ENCODE measurements around the gene POTEB.
"Not testable (repeated sequence)": the region's sequence is repeated elsewhere in the genome, so short reads cannot be mapped to it uniquely, and the experiment has no call there.

Gene POTEB

GRCh38 chr15:21877635-21878034 lies at the start of gene POTEB:
Gene POTEB, minus strand, starts transcription at chr15:21877735. Its CDS starts 489 bp downstream, at chr15:21877246.
- H3K27me3 Mint-ChIP-seq; H3K4me1 Mint-ChIP-seq (ENCODE audit: low read depth); H3K4me3 Mint-ChIP-seq; H3K36me3 Mint-ChIP-seq (ENCODE audit: low read depth); DNase-seq; H3K9me3 Mint-ChIP-seq; H3K27ac Mint-ChIP-seq: not testable (repeated sequence)

DNA sequence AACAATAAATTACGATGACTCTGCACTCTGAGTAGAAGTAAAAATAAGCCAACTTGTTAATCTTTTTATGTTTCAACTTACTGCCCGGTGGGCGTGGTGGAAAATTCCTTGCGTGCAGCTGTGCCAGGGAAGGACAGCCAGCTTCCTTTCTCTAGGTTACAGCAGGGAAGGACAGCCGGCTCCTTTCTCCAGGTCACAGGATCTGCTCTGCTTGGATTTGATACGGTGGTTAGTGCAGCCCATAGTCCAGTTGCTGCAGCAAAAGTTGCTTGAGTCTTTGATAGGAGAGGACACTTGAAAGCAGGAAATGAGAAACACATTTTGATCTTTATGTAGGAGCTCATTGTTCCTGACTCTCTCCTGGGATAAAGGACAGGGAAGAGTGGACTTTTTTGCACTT lies 13.4 kb upstream of the POTEB start:
- not testable (repeated sequence) for H3K9me3 Mint-ChIP-seq; DNase-seq; H3K27ac Mint-ChIP-seq; H3K4me1 Mint-ChIP-seq (ENCODE audit: low read depth); H3K4me3 Mint-ChIP-seq; H3K27me3 Mint-ChIP-seq; H3K36me3 Mint-ChIP-seq (ENCODE audit: low read depth)

DNA sequence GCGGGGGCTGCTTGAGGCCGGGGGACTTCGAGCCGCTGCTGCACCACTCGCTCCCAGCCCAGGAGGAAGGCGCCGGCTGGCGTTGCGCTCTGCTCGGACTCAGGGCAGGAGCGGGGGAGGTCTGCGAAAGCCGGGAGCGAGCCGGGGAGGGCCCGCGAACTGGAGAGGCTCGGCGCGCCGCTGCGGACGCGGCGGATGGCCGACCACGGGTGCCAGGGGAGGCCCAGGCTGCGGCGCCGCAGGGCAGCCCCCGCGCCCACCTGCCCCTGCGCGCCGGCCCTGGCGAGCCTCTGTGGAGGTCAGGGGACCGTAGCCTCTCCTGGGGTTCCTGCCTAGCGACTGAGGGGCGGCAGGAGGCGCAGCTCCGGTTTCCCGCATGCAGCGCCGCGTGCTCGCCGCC lies 12.0 kb upstream of the POTEB start:
- not testable (repeated sequence) for DNase-seq; H3K27ac Mint-ChIP-seq; H3K9me3 Mint-ChIP-seq; H3K4me1 Mint-ChIP-seq (ENCODE audit: low read depth); H3K4me3 Mint-ChIP-seq; H3K36me3 Mint-ChIP-seq (ENCODE audit: low read depth); H3K27me3 Mint-ChIP-seq

DNA sequence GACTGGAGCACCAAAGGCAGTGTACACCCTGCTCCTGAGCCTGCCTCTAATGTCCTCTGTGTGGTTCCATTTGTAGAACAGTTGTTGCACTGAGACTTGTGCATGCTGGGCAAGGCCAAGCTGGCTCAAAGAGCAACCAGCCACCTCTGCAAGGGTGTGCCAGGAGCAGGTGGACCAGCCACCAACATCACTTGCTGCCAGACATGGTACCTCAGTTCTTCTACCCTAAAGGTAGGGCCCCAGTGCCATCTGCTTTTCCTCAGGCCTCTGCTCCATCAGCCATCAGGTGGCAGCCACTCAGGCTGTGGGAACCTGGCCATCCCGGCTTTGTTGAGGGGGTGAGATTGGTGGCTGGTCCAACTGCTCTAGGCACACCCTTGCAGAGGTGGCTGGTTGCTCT lies 38.7 kb downstream of the POTEB start:
- H3K36me3 Mint-ChIP-seq (ENCODE audit: low read depth); H3K9me3 Mint-ChIP-seq; H3K4me1 Mint-ChIP-seq (ENCODE audit: low read depth); H3K27ac Mint-ChIP-seq; H3K4me3 Mint-ChIP-seq; DNase-seq; H3K27me3 Mint-ChIP-seq: not testable (repeated sequence)
